HG02759 (cell line): ENCODE data around the gene CACNA1D.
"Not testable (repeated sequence)": the region's sequence is repeated elsewhere in the genome, so short reads cannot be mapped to it uniquely, and the experiment has no call there.

Experiments
- ATAC-seq: cut with Tn5 transposase; IDR thresholded peaks from one replicate; pipeline ENCODE4 v1.9.1; 2021; ENCODE audit warnings: mild to moderate bottlenecking, moderate library complexity; ENCODE audit not compliant: unreplicated experiment

The CACNA1D gene

GRCh38 chr3:53570709-53571108 is 76.3 kb downstream of the CACNA1D start:
- no peak for ATAC-seq

DNA sequence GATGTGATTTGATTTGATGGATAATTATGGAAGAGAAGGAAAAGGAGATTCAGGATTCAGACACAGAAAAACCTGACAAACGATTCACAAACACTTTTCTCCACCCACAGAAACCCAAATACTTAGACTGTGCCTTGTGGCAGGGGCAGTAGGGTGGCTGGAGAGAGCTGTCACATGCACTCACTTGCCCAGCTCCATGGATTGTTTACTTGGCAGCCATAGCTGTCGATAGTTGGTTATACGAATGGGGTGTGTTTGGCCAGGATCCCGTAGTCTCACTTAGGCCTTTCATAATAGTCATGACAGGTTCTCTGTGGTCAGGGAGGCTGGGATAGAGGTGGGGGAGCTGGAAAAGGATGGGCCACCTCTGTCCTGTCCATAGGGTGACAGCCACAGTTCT is 76.9 kb downstream of the CACNA1D start:
- no peak for ATAC-seq

- ATAC-seq, result not testable (repeated sequence)
Observed at GRCh38 chr3:53572184-53572583, 77.8 kb downstream of the CACNA1D start.

DNA sequence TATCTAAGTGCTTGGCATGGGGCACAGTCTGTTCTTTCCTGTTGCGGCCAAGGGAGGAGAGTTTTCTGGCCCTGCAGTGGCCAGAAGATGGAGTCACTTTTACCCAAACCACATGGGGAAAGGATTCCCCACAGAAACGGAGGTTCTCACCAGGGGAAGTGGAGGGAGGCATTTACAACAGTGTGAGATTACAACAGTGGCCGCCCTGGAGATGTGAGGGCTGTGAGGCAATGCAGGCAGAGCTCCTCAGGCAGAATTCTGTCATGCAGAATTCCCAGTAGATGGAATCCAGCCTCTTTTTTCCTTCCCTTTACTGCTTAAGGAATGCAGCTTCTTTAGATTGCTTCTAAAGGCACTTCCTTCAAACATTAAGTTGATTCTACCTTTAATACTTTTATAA is 83.1 kb downstream of the CACNA1D start:
- ATAC-seq, result no peak

- no peak for ATAC-seq
Observed at GRCh38 chr3:53579636-53580035, 85.2 kb downstream of the CACNA1D start.

DNA sequence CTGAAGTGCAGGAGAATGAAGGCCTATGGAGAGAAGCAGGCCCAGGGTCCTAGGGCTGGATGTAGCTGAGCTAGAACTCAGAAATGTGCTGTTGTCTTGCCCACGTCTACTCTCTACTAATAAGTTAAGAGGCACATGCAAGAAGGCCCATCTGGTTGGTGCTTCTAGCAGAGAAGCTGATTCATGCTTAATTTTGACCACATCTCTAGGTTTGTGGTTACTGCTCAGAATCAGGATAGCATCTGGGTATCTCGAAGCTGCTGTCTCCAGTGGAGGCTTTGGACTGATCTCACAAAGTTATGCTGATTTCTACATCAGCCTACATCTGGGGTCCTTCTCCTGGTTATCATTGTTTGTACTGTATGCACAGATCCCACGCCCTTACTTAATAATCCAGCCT is 87.3 kb downstream of the CACNA1D start:
- no peak for ATAC-seq

GRCh38 chr3:53583161-53583690 is 88.8 kb downstream of the CACNA1D start:
- ATAC-seq, result no peak

DNA sequence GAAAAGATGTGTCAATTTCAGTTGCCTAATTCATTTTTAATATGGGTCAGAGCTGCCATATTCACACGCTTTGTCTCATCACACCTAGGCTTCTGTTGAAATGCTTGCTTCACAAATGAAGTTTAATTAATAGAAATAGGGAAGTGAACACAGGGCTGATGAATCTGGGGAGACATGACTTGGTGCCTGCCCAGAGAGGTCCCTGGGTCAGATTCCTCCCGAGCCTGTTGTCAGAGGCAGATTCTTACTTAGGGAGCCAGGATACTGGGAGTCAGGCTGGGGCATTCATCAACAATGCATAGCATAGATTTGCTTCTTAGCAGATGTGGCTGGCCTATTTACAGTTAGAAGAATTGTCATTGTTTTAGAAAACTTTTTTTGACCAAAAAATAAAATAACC is 90.6 kb downstream of the CACNA1D start:
- ATAC-seq, result no peak

- ATAC-seq, result no peak
Observed at GRCh38 chr3:53585627-53586026, 91.2 kb downstream of the CACNA1D start.

DNA sequence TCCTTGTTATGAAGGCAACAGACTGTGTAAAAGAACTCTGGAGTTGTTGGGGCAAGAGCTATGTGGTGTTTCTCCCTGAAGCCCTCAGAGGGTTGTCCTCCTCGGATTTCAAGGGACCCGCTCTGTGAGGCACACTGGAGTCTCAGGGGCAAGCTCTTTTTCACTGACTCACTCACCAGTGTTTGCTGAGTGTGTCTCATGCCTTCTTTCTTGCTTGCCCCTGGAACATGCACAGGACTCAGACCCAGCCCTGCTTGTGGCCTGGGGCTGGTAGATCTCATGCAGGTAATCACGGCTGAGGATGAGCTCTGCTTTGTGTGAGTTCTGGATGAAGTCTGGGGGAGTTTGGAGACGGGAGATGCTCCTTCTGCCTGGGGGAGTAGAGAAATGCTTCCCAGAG is 93.7 kb downstream of the CACNA1D start:
- no peak for ATAC-seq

DNA sequence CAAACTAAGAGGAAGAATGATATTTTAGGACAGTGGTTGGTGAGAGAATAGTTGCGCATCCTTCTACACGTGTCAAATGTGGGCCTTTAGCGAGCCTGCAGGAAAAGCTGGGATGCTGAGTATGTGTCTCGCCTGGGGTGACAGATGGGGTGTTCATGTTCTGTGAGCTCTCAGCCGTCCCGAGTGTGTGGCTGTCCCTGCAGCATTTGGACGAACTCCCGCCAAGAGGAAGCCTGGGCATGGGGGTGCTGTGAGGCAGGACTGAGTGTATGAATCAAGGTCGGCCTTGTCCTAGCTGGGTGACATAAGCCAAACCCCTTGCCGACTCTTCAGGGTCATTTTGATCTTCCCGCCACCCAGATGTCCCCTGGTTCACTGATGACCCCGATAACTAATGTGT is 94.8 kb downstream of the CACNA1D start:
- no peak for ATAC-seq

- ATAC-seq, result no peak
Observed at GRCh38 chr3:53589806-53590205, 95.4 kb downstream of the CACNA1D start.

DNA sequence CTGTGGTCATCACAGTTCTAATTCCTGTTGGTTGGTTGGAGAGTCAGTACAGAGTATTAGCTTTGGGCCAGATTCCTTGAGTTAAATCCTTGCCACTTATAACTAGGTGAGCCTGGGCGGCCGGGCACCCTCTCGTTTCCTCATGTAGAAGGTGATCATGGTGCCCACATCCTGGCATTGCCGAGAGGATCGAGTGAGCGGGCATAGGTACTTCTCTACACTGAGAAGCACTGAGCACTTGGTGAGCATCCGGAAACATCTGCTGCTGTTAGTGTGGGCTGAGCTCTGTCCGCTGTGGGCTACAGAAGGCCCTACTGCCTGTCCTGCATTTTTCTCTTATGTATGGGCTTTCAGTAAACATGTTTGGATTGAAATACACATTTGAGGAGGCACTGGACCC is 96.2 kb downstream of the CACNA1D start:
- ATAC-seq, result no peak

DNA sequence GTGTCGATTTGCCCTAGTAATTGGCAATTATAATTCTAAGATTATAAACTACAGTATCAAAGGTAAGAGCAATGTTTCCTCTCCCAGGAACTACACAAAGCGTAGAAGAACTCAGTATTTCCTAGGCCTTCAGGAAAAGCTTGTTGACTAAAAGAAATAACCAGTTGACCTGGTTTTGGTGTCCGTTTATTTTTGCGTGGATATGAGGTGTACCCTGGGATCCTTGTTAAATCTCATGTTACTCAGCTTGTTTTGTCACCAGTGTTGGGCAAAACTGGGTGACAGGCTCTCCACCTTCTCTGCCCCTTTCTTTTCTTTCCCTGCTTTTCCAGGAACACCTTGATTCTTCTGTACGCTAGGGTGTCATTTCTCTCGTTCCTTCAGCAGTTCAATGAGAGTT is 97.2 kb downstream of the CACNA1D start:
- ATAC-seq, result no peak

- ATAC-seq, result no peak
Observed at GRCh38 chr3:53592862-53593261, 98.5 kb downstream of the CACNA1D start.

- no peak for ATAC-seq
Observed at GRCh38 chr3:53593611-53594010, 99.2 kb downstream of the CACNA1D start.

DNA sequence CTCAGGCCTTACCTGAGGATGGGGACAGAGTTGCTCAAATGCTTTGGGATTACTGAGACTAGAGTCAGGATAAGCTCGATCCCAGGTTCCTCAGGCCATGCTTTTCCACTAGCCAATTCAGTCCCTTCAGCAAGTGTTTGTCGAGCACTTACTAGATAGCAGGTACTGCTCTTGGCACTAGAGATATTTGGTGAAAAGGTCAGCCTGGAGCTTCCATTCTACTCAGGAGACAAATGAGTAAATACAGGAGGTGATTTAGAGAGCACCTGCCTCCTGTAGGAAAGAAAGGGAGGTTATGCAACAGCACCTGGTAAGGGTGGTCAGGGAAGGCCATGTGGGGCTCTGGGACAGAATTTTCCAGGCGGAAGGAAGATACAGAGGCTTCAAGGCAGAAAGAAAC is 99.9 kb downstream of the CACNA1D start:
- ATAC-seq, result no peak

GRCh38 chr3:53595660-53596059 is 101.2 kb downstream of the CACNA1D start:
- ATAC-seq, result no peak

- ATAC-seq, result no peak
Observed at GRCh38 chr3:53597136-53597915, 102.9 kb downstream of the CACNA1D start.

DNA sequence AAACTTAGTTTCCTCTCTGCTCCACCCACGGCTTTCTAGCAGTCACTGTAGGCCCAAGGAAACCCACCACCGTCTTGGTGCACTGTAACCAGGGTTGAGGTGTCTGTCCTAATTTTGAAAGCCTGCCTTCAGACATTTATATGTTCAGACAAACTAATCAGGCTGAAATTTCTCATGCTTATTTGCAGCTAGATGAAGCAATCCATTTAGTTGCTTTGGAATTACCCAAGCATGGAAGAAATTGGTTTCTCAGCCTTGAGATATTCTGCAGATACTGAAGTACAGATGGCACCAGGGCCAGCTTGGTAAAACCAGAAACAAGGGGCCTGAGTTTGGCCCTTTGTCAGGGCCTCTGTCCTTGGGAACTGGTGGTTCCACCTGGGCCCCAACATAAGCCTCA is 105.4 kb downstream of the CACNA1D start:
- ATAC-seq, result no peak

DNA sequence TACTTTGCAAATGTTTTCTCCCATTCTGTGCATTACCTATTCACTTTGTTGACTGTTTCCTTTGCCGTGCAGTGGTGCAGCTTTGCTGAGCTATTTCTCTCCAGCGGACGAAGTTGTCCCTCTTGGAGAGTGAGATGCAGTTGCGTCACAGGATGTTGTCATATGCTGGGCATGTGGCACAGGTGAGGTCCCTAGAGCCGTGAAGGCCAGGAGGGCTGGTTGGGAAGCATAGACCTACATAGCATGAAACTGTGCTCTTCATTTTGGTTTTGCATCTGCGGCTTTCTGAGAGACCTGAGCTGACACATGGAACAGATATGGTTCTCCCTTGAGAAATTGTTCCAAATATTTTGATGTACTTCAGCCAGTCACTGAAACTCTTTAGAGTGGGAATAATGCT is 108.5 kb downstream of the CACNA1D start:
- ATAC-seq, result no peak

DNA sequence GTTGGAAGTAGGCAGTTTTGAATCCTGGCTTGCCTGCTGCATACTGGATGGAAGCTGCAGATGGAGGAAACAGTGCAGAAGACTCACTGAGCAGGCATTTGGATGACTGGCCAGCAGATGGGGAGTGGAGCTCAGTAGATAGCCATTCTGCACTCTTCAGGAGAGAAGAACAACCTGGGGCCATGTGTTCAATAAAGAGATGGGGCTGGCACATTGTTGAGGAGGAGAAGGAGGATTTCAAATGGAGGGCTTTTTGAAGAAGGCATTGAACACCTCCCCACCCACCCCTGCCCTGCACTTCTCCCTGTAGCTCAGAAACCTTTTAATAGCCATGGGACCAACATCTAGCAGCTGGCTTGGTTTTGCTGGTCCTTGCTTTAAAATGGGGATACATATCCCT is 109.8 kb downstream of the CACNA1D start:
- ATAC-seq, result no peak

DNA sequence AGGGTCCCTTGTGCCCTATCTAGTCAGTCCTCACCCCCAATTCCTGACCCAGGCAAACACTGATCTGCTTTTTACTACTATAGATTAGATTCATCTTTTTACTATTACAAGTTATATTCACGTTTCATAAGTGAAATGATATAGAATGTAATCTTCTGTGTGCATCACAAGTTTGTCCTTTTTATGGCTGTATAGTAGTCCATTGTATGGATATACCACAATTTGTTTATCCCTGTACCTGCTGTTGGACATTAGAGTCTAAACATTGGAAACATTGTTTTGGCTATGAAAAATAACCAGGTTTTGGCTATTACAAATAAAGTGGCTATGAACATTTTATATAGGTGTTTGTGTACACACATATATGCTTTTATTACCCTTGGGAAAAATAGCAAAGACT is 112.4 kb downstream of the CACNA1D start:
- ATAC-seq, result no peak
